ENCODE results near the gene LRP1B. TPM values are rescaled to one million over a fixed set of nuclear protein-coding genes. Genes with fewer than 3 reads are reported as not detected.

Gene LRP1B
- total RNA-seq, 1 experiment from 2014 or later: 0.52 TPM

GRCh38 chr2:141440072-141440635 is 690.7 kb downstream of the LRP1B start (continued):
- TF ChIP-seq NFATC4 (CRISPR knock-in tag; IDR thresholded peaks at IDR 0.05) (no peak), EMX1 (CRISPR knock-in tag; IDR thresholded peaks at IDR 0.05) (no peak), FOXP1 (CRISPR knock-in tag; IDR thresholded peaks at IDR 0.05; ENCODE audit: borderline replicate concordance) (no peak), ELF4 (CRISPR knock-in tag; IDR thresholded peaks at IDR 0.05; ENCODE audit: low read depth) (no peak), CTCF (IDR thresholded peaks at IDR 0.05) (no peak)

GRCh38 chr2:141439524-141439923 is 691.3 kb downstream of the LRP1B start:
- DNase-seq (ENCODE audit: low spot score) (no peak), ATAC-seq (no peak)
- no peak overlapping the region for H3K27ac Mint-ChIP-seq
- ChIA-PET CTCF (no interaction called here), POLR2A (no interaction called here)
- peaks cover 22% of the 10 kb centered on the region for H3K9me3 Mint-ChIP-seq
- no peaks in the 10 kb centered on the region for H3K4me1 Mint-ChIP-seq
- TF ChIP-seq MXD4 (CRISPR knock-in tag; IDR thresholded peaks at IDR 0.05; ENCODE audit: borderline replicate concordance) (no peak), PREB (CRISPR knock-in tag; IDR thresholded peaks at IDR 0.05; ENCODE audit: borderline replicate concordance) (no peak), JUN (CRISPR knock-in tag; IDR thresholded peaks at IDR 0.05) (no peak), GRHL2 (CRISPR knock-in tag; IDR thresholded peaks at IDR 0.05; ENCODE audit: insufficient replicate concordance, severe bottlenecking) (no peak), USF2 (CRISPR knock-in tag; IDR thresholded peaks at IDR 0.05) (no peak), ARID4B (CRISPR knock-in tag; IDR thresholded peaks at IDR 0.05; ENCODE audit: borderline replicate concordance) (no peak), CREB1 (CRISPR knock-in tag; IDR thresholded peaks at IDR 0.05) (no peak), ESRRA (CRISPR knock-in tag; IDR thresholded peaks at IDR 0.05; ENCODE audit: borderline replicate concordance) (no peak), PRRX2 (CRISPR knock-in tag; IDR thresholded peaks at IDR 0.05) (no peak), HMGA2 (CRISPR knock-in tag; IDR thresholded peaks at IDR 0.05) (no peak), RORB (CRISPR knock-in tag; IDR thresholded peaks at IDR 0.05) (no peak), EMX1 (CRISPR knock-in tag; IDR thresholded peaks at IDR 0.05) (no peak), ZNF317 (CRISPR knock-in tag; IDR thresholded peaks at IDR 0.05; ENCODE audit: borderline replicate concordance, low read depth) (no peak), ZNF121 (CRISPR knock-in tag; IDR thresholded peaks at IDR 0.05) (no peak), IRF1 (CRISPR knock-in tag; IDR thresholded peaks at IDR 0.05) (no peak), ZBTB21 (CRISPR knock-in tag; IDR thresholded peaks at IDR 0.05; ENCODE audit: borderline replicate concordance) (no peak)
- H3K36me3 Mint-ChIP-seq: peaks cover 6% of the 10 kb centered on the region
- no peak overlapping the region for H3K4me3 Mint-ChIP-seq
- no peaks in the 10 kb centered on the region for H3K27me3 Mint-ChIP-seq (ENCODE audit: low read depth)

Data from WTC11 (cell line).